Stimulated activated naive CD8-positive, alpha-beta T cell treated with anti-CD3 and anti-CD28 coated beads, Interleukin-15, amount 100 ng/mL, for 72 hours (primary cell): Measurements from ENCODE around the gene MST1.
A peak's percentile ranks its signal among the peaks of the same experiment; 100 is the strongest.

ENCODE experiments used
- ATAC-seq: fragments of 150-1000 bp; cut with Tn5 transposase; 2 replicates; pipeline ENCODE4 v1.10.0; 2021; ENCODE audit warnings: mild to moderate bottlenecking, moderate library complexity
- DNase-seq, 2 donors: peaks; one replicate each; pipeline ENCODE4 v3.0.0; 2021 to 2022
- H3K27ac Mint-ChIP-seq, 2 donors: one replicate each; pipeline ENCODE4 v1.8.0; 2022; ENCODE audit warnings: mild to moderate bottlenecking in 2 of 2, mixed read lengths in 2 of 2, moderate library complexity in 2 of 2
- H3K27me3 Mint-ChIP-seq: one replicate; pipeline ENCODE4 v1.8.0; 2022; ENCODE audit warnings: mixed read lengths
- H3K4me1 Mint-ChIP-seq: one replicate; pipeline ENCODE4 v1.8.0; 2022; ENCODE audit warnings: mild to moderate bottlenecking, mixed read lengths
- H3K4me3 Mint-ChIP-seq, 2 donors: one replicate each; pipeline ENCODE4 v1.8.0; 2022; ENCODE audit warnings: mild to moderate bottlenecking in 2 of 2, mixed read lengths in 2 of 2, moderate library complexity in 1 of 2
- H3K9me3 Mint-ChIP-seq, 2 donors: one replicate each; pipeline ENCODE4 v1.8.0; 2022; ENCODE audit warnings: mixed read lengths in 2 of 2

The MST1 gene

DNA sequence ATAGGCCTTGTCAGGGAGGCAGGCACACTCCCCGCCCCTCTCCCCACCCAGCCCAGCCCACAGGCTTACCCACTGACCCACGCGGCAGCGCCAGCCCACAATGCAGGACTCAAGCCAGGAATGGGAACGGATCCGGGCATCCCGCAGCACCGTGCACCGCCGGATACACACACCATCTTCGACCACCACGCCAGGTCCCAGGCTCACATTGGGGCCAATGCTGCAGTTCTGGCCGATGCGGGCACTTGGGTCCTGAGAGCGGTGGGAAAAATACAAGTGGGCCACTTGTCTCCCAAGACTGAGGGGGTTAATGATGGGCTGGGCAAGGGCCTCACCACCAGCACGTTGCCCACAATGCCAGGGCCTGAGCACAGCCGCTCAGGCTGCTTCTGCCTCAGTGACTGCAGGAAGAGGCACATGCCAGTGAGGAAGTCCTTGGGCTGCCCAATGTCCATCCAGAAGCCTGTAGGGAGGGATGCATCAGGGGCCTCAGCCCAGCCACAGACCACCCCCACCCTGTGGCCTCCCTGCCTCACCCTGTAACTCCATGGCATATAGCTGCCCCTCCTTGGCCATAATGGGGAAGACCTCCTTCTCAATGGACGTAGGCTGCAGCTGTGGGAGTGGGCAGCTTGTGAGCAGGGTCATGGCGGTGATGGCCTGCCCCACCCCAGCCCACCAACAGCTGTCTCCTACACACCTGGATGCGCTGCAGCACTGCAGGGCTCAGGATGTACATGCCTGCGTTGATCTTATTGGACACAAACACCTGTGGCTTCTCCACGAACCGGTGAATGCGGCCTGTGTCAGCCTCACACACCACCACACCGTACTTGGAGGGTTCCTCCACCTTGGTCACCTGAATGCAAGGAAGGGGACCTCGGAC, 32.9 kb upstream of the MST1 start:
- ATAC-seq (no peak), DNase-seq (no peak)
- no peaks in the 10 kb centered on the region for H3K27me3 Mint-ChIP-seq
- peak overlapping the region; percentile 98 to 99 for H3K4me3 Mint-ChIP-seq
- H3K4me1 Mint-ChIP-seq: peaks cover 62% of the 10 kb centered on the region
- peak overlapping the region; percentile 49 to 97 for H3K27ac Mint-ChIP-seq
- H3K9me3 Mint-ChIP-seq: no peaks in the 10 kb centered on the region

DNA sequence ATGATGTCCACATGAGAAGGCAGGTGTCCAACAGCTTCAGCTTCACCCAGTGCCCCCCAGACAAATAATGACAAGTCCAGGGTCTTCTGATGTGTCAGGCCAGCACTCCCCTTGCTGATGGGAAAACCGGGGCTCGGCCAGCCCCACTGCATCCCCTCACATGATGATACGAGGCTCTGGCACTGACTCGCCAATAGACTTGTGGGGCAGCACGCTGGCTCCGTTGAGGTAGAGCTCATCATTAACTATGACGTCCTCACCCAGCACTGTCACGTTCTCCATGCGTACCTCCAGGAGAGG, 32.3 kb upstream of the MST1 start:
- Mint-ChIP-seq H3K9me3 (no peaks in the 10 kb centered on the region), H3K4me1 (peaks cover 62% of the 10 kb centered on the region), H3K27me3 (no peaks in the 10 kb centered on the region), H3K4me3 (no peak overlapping the region), H3K27ac (no peak overlapping the region)
- ATAC-seq (no peak), DNase-seq (no peak)

DNA sequence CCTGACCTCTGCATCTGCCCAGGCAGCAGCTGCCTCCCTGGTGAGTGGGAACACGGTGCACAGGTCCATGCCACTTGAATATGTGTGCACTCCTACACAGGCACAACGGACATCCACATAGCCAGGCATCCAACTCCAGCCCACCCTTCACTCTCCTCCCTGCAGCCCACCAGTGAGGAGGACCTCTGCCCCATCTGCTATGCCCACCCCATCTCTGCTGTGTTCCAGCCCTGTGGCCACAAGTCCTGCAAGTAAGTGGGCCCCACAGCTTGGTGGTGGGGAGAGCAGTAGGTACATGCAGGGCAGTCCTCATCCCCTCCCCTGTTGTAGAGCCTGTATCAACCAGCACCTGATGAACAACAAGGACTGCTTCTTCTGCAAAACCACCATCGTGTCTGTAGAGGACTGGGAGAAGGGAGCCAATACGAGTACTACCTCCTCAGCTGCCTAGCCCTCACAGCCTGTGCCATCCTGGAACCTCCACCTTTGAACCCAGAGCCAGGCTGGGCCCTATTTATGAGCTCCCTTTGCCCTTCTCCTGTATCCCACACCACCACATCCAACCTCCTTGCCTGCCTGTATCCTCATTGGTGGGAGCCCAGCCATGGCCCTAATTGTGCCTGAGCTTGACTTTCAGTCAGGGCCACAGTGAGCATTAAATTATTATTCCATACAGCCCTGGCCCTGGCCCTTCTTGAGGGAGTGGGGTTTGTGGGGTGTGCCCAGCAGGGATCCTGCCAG, 31.8 kb upstream of the MST1 start:
- ATAC-seq (no peak), DNase-seq (no peak)
- Mint-ChIP-seq H3K9me3 (no peaks in the 10 kb centered on the region), H3K4me1 (peaks cover 62% of the 10 kb centered on the region), H3K4me3 (no peak overlapping the region), H3K27ac (no peak overlapping the region), H3K27me3 (no peaks in the 10 kb centered on the region)

DNA sequence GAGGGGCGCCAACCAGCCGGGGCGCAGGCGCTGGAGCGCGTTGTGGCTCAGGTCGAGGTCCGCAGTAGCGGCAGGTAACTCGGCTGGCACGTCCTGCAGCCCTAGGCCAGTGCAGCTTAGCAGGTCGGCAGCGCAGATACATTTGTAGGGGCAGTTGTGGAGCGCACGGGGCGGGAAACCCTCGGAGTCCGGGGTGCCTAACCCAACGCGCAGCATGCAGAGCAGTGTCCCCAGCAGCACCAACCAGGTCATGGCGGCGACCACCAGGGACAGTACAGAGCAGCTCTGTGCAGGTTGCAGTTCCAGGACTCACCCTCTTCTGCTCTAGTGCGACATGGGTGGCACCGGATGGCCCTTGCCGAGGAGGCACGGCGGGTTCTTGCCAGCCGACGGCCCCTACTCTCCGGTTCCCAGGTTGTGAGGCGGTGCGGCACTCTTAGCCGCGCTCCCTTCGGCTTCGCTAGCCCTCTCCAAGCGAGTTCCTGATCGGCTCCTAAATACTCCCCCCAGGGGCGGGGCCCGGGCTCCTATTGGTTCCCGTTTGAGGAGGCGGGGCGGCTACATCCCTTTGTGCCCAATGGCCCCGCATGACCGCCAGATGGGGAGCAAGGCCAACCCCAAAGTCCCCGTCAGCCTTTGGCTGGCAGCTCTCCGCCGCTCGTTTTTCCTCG, 30.1 kb upstream of the MST1 start, which contains the start of gene AMIGO3:
Gene AMIGO3 (minus strand): TSS at position 471 of the 671 bp plus-strand sequence. CDS start 219 bp downstream, at position 252.
- Mint-ChIP-seq H3K9me3 (no peaks in the 10 kb centered on the region), H3K27ac (peak within 1 kb of the TSS in 1 of 2 donors; percentile 91), H3K4me3 (peak within 1 kb of the TSS; percentile 76 to 88), H3K27me3 (no peaks in the 10 kb centered on the region), H3K4me1 (peaks cover 54% of the 10 kb centered on the region)
- ATAC-seq (peak; percentile 82), DNase-seq (peak; percentile 86 to 87)

DNA sequence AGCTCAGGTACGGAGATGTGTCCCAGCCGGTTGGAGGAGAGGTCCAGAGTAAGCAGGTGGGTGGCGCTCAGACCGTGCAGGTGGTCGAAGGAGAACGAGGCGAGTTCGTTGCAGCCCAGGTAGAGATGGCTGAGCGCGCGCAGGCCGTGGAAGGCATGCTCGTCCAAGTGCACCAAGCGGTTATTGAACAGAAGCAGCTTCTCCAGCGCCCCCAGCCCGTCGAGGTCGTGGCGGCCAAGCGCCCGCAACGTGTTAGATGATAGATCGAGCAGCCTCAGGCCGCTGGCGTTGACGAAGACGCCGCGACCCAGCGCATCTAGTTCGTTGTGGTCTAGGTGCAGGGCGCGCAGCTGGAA, 29.6 kb upstream of the MST1 start:
- H3K27ac Mint-ChIP-seq: peak overlapping the region in 1 of 2 donors; percentile 91
- no peaks in the 10 kb centered on the region for H3K27me3 Mint-ChIP-seq
- DNase-seq (no peak), ATAC-seq (no peak)
- peak overlapping the region; percentile 76 to 88 for H3K4me3 Mint-ChIP-seq
- H3K4me1 Mint-ChIP-seq: peaks cover 50% of the 10 kb centered on the region
- H3K9me3 Mint-ChIP-seq: no peaks in the 10 kb centered on the region

DNA sequence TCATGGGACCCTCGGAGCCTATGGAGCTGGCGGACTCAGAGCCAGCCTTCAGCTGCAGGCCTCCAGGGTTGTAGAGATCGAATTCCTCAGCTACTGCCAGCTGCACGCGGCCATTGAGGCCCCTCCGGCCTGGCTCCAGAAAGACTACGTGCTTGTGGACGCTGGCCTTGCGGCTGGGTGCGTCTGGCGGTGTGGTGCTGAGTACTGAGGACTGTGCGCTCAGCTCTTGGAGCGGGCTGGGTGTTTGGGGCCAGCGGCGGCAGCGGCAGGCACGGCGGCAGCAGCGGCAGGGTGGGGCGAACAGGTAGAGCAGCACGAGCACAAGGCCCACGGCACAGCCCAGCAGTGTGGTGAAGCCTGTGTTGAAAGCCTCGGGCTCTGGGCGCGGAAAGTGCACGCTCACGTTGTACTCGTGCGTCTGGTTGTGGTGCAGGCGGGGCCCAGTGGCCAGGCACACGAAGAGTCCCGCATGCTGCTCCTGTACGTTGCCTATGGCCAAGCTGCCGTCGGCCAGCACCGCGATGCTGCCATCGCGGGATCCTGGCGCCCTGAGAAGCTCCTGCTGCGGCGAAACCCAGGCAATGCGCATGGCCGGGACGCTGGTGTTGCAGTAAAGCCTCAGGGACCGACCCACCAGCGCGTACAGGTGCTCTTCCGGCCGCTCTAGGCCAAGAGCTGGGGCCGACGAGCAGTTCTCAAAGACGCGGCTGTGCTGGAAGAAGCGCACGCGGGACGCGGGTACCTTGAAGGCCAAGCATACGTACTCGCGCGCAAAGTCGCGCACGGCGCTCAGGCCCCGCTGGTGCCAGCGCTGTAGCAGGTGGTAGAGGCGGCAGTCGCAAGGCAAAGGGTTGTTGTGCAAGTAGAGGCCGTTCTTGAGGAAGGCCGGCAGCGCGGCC, 28.9 kb upstream of the MST1 start:
- H3K9me3 Mint-ChIP-seq: no peaks in the 10 kb centered on the region
- H3K4me3 Mint-ChIP-seq: peak overlapping the region; percentile 76 to 88
- ATAC-seq: no peak
- DNase-seq: no peak
- peak overlapping the region in 1 of 2 donors; percentile 91 for H3K27ac Mint-ChIP-seq
- no peaks in the 10 kb centered on the region for H3K27me3 Mint-ChIP-seq
- H3K4me1 Mint-ChIP-seq: peaks cover 52% of the 10 kb centered on the region

DNA sequence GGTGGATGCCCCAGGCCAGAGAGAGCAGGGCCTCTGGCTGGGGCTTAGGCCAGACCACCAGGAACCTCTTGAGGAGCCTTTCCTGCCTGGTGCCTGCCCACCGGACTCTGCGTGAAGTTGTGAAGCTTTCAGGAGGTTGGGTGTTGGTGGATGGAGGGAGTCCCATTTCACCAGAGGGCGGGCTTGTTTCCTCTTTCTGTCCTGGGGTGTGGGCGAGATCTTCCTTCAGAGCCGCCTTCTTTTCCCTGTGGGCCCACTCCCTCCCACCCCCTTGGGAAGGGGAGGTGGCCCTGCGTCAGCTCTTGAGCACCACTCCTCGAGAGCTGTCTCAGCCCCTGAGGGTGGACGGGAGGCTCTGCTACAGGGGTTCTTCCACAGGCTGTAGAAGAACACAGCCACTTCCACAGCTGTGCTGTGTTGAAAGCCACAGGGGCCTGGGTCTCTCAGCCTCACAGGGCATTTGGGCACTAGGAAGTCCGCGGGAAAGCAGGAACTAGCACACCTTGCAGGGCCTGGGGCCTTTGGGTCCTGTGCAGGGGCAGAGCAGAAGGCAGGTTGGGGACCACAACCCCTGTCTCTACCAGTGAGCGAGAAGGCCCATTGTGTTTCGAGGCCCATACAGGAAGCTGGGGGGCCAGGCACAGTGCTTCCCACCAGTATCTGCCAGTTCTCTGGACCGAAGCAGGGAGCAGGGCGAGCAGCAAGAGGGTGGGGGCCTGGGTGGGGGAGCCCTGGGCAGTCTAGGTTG, 28.1 kb upstream of the MST1 start:
- H3K4me1 Mint-ChIP-seq: peaks cover 52% of the 10 kb centered on the region
- peak overlapping the region in 1 of 2 donors; percentile 95 for H3K27ac Mint-ChIP-seq

DNA sequence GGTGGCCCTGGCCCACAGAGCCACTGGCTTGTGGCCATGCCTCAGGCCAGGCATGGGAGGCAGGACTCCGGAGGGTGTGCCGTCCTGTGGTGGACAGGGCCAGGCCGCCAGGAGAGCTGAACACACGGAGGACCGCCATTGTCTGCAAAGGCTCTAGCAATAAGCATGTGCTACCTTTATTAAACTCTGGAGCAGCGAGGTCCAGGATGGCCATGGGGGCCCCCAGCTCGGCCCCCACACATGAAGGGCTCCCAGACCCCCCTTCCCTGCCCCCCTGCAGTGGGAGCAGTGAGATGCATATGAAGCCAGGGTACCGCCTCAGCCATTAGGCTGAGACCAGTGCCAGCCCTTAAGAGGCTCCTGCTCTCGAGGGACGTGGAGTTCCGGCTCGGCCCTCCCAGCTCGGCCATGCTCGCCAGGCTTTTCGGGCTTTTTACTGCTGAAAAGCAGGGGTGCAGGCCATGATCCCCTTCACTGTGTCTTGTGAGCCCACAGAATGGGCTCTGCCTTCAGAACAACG, 27.5 kb upstream of the MST1 start:
- DNase-seq (no peak), ATAC-seq (no peak)
- Mint-ChIP-seq H3K4me3 (no peak overlapping the region), H3K9me3 (no peaks in the 10 kb centered on the region), H3K27me3 (no peaks in the 10 kb centered on the region), H3K27ac (no peak overlapping the region), H3K4me1 (peaks cover 52% of the 10 kb centered on the region)

More for the DNA sequence above, 28.1 kb upstream of the MST1 start:
- no peak for DNase-seq
- no peak for ATAC-seq
- H3K27me3 Mint-ChIP-seq: no peaks in the 10 kb centered on the region
- H3K4me3 Mint-ChIP-seq: no peak overlapping the region
- no peaks in the 10 kb centered on the region for H3K9me3 Mint-ChIP-seq

DNA sequence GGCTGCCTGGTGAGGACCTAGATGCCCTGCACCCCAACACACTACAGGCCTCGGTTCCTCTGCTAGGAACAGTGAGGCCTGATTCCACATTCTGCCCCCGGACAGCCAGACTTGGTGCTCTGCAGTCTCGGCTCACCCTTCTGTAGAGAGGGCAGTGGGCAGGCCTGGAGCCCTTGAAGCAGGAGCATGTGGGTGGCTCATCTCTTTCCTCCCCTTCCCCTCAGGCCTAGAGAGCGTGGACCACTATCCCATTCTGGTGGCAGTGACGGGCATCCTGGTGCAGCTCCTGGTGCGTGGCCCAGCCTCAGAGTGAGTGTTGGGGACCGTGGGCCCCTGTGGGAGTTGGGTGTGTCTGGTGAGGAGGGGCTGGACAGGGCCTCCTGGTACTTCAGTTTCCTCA, 26.9 kb upstream of the MST1 start:
- Mint-ChIP-seq H3K4me3 (no peak overlapping the region), H3K9me3 (no peaks in the 10 kb centered on the region), H3K27me3 (no peaks in the 10 kb centered on the region), H3K4me1 (peaks cover 53% of the 10 kb centered on the region), H3K27ac (no peak overlapping the region)
- DNase-seq (no peak), ATAC-seq (no peak)

DNA sequence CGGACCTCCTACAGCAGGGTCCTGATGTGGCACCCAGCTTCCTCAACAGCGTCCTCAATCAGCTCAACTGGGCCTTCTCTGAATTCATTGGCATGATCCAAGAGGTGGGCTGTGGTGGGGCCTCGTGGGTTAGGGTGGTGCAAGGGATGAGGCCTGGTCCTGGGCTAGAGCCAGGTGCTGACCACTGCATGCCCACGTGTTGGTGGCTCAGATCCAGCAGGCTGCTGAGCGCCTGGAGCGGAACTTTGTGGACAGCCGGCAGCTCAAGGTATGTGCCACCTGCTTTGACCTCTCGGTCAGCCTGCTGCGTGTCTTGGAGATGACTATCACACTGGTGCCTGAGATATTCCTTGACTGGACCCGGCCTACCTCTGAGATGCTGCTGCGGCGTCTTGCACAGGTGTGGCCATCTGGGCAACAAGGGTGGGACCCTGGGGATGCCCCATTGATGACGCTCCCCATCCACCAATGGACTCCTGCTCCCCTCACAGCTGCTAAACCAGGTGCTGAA, 26.4 kb upstream of the MST1 start:
- H3K4me3 Mint-ChIP-seq: no peak overlapping the region
- peaks cover 48% of the 10 kb centered on the region for H3K4me1 Mint-ChIP-seq
- H3K27ac Mint-ChIP-seq: peak overlapping the region in 1 of 2 donors; percentile 56
- DNase-seq: no peak
- no peaks in the 10 kb centered on the region for H3K27me3 Mint-ChIP-seq
- H3K9me3 Mint-ChIP-seq: no peaks in the 10 kb centered on the region
- ATAC-seq: no peak

DNA sequence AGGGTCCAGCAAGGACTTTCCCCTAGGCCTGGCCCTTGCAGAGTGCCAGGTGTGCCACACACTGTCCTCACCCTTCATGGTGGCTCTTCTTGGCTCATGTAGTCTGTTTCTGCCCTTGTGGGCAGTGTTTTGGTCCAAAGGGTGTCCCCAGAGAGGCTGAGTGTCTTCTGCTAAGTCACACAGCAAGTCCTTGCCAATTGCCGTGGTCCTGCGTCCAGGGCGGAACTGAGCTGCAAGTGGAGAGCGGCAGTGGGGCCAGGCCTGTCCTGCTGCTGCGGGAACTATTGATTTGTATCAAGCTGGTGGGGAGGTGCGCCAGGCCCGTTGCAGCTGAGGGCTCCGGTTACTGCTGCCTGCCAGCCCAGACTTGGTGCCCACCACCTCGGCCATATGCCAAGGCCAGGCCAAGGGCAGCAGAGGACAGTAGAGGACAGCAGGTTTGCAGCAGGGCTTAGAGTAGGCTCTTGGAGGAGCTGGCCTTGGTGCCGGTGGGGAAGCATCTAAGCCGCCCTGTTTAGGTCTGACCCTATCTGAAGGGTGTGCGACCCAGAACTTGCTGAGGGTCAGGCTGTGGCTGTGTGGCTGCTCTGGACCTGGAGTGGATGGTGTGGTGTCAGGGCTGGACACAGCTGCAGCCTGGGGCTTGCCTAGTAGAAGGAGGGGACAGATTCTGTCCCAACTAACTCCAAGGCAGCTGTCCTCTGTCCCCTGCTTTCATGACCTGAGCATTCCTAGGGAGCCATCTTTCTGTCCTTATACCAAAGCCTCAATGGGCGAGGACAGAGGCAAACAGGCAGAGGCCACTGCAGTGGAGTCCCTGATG, 25.7 kb upstream of the MST1 start:
- ATAC-seq (no peak), DNase-seq (no peak)
- Mint-ChIP-seq H3K27ac (peak overlapping the region in 1 of 2 donors; percentile 75), H3K4me3 (no peak overlapping the region), H3K9me3 (no peaks in the 10 kb centered on the region), H3K27me3 (no peaks in the 10 kb centered on the region), H3K4me1 (peaks cover 40% of the 10 kb centered on the region)

DNA sequence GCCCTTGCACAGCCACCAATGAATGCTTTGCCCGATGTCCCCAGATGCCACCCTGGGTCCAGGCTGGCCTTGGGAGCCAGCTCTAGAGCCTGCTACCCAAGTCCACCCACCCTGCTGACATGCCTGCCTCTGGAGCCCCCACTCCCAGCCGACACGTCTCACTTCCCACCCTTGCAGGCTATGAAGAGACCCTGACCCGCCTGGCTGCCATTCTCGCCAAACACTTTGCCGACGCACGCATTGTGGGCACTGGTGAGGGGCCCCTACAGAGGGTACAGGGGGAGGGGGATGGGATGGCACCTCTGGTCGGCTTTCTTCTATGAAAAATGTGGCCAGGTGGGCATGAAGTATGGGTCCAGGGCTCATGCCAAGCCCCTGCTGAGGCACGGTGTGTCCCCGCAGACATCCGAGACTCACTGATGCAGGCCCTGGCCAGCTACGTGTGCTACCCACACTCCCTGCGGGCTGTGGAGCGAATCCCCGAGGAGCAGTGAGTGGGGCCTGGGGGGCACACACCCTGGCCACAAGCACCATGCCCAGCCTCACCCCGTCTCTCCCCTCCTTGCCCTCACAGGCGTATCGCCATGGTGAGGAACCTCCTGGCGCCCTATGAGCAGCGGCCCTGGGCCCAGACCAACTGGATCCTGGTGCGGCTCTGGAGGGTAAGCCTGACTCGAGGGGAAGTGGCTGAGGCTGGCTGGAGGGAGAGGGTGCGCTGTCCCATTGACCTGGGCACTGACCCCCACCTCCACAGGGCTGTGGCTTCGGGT, 24.2 kb upstream of the MST1 start:
- ATAC-seq (no peak), DNase-seq (no peak)
- Mint-ChIP-seq H3K27ac (peak overlapping the region in 1 of 2 donors; percentile 48), H3K4me1 (peaks cover 26% of the 10 kb centered on the region), H3K4me3 (no peak overlapping the region), H3K27me3 (no peaks in the 10 kb centered on the region), H3K9me3 (no peaks in the 10 kb centered on the region)
